ENCODE results near the gene KAT6B. TPM values are rescaled to one million over a fixed set of nuclear protein-coding genes. Genes with fewer than 3 reads are reported as not detected.

Gene KAT6B
- total and polyA plus RNA-seq, 4 donors: 5.0 to 161 (median 21.0) TPM

DNA sequence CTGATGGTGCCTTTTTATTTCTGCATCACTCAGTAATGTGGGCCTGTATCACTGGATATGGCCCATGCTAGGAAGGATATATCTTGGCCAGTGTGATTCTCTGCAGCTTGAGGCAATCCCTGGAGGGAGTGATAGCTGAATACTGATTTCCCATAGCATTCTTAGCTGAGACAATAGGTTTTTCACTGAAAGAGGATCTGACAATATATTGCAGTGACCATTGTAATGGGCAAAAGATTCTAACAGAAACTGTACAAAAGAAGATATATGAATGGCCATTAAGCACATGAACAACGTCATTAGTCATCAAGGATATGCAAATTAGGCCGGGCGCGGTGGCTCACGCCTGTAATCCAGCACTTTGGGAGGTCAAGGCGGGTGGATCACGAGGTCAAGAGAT is 117.8 kb downstream of the KAT6B start:
- no peaks in the 10 kb centered on the region for H3K27me3 ChIP-seq (ENCODE audit: control insufficient read depth in 3 of 3, insufficient read depth in 3 of 3, low read length in 2 of 3)
- WGBS, 2 donors: 96 to 98% methylated on average over 7 of the region's 7 CpGs
- TF ChIP-seq, protein P1, sequence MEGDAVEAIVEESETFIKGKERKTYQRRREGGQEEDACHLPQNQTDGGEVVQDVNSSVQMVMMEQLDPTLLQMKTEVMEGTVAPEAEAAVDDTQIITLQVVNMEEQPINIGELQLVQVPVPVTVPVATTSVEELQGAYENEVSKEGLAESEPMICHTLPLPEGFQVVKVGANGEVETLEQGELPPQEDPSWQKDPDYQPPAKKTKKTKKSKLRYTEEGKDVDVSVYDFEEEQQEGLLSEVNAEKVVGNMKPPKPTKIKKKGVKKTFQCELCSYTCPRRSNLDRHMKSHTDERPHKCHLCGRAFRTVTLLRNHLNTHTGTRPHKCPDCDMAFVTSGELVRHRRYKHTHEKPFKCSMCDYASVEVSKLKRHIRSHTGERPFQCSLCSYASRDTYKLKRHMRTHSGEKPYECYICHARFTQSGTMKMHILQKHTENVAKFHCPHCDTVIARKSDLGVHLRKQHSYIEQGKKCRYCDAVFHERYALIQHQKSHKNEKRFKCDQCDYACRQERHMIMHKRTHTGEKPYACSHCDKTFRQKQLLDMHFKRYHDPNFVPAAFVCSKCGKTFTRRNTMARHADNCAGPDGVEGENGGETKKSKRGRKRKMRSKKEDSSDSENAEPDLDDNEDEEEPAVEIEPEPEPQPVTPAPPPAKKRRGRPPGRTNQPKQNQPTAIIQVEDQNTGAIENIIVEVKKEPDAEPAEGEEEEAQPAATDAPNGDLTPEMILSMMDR (IDR thresholded peaks at IDR 0.05; ENCODE audit: control extremely low read depth, extremely low read depth): no peak
- H3K27ac ChIP-seq (ENCODE audit: low read depth in 1 of 2, low read length in 1 of 2): no peak overlapping the region
- H3K36me3 ChIP-seq (ENCODE audit: control insufficient read depth in 4 of 4, insufficient read depth in 4 of 4, low read length in 4 of 4): no peaks in the 10 kb centered on the region
- peaks cover 0 to 9% (median 5%) of the 10 kb centered on the region in 5 donors for H3K4me1 ChIP-seq (ENCODE audit: control insufficient read depth in 5 of 5, insufficient read depth in 5 of 5, low read length in 5 of 5)
- H3K9me3 ChIP-seq (ENCODE audit: control insufficient read depth in 4 of 4, insufficient read depth in 3 of 4, low read length in 3 of 4): no peaks in the 10 kb centered on the region
- DNase-seq (no peak), ATAC-seq (ENCODE audit: insufficient read depth, low FRiP score) (no peak)
- no peak overlapping the region for H3K4me3 ChIP-seq
- no peak overlapping the region for H3K9ac ChIP-seq (ENCODE audit: insufficient read depth in 1 of 2, low read length in 2 of 2)

DNA sequence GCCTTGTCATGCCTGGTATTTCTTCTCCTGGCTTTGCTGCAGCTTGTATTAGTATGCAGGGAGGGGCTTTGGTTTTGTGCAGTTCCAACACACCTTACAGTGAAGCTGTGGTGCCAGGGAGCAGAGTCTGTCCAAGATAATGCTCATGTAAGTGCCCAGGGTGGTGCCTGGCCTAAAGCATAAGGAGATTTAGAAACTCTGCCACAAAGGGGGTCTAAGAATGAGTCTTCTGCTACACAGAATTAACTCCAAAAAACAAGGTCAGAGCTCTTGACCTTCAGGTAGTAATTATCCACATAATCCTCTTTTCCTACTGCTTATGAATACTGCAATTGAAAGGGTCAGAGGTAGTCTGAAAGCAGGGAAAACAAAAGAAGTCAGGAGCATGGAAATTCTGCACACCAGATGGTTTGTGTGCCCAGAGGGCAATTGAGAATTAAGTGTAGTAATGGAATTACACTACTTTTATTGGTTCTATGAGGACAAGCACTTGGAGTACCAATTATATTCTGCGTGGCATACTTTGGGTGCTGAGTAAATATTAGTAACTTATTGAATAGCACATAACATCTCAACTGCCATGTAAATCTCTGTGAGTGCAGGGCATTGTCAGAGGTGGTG is 121.5 kb downstream of the KAT6B start:
- Histone ChIP-seq H3K27ac (ENCODE audit: low read depth in 1 of 2, low read length in 1 of 2) (no peak overlapping the region), H3K9me3 (ENCODE audit: control insufficient read depth in 4 of 4, insufficient read depth in 3 of 4, low read length in 3 of 4) (no peaks in the 10 kb centered on the region), H3K9ac (ENCODE audit: insufficient read depth in 1 of 2, low read length in 2 of 2) (no peak overlapping the region), H3K4me3 (no peak overlapping the region), H3K4me1 (ENCODE audit: control insufficient read depth in 5 of 5, insufficient read depth in 5 of 5, low read length in 5 of 5) (peaks cover 0 to 16% (median 10%) of the 10 kb centered on the region in 5 donors), H3K27me3 (ENCODE audit: control insufficient read depth in 3 of 3, insufficient read depth in 3 of 3, low read length in 2 of 3) (no peaks in the 10 kb centered on the region), H3K36me3 (ENCODE audit: control insufficient read depth in 4 of 4, insufficient read depth in 4 of 4, low read length in 4 of 4) (no peaks in the 10 kb centered on the region)
- WGBS, 2 donors: 71 to 87% methylated on average over 1 of the region's 1 CpG
- DNase-seq: no peak
- ATAC-seq (ENCODE audit: insufficient read depth, low FRiP score): peak; percentile 34
- TF ChIP-seq, protein P1 (IDR thresholded peaks at IDR 0.05; ENCODE audit: control extremely low read depth, extremely low read depth): no peak

DNA sequence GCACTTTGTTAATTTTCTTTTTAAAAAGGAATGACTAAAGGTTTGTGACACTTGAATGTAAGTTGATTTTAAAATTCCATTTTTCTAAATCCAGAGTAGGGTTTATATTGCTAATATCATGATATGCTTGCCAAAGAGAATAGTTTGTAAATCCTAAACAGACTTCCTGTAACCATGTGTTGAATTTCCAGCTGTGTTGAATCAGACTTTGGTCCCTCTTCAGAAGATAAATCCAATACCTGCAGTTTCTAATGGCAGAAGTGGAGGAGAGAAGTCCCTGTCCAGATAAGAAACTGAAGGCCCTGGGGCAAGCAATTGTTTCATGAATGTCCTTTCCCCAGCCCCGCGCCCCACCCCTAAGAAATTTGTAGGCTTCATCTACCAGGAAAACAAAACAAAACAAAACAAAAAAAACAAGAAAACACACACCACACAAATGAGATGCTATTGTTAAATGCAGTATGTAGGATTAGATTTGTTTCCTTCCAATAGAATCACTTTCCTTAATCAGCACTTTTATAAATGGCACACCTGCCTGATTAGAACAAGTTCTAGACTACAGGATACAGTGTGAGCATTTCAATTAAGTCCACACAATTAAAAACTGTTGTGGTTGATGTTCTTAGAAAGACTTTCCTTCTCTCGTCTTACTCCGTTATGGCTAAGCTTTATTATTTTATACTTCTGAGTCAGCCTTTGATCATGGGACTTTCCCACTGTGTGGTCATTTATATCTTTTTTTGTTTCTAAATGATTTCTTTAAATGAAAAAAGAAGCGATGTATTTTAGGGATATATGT is 122.8 kb downstream of the KAT6B start:
- Histone ChIP-seq H3K27ac (ENCODE audit: low read depth in 1 of 2, low read length in 1 of 2) (no peak overlapping the region), H3K9ac (ENCODE audit: insufficient read depth in 1 of 2, low read length in 2 of 2) (no peak overlapping the region), H3K27me3 (ENCODE audit: control insufficient read depth in 3 of 3, insufficient read depth in 3 of 3, low read length in 2 of 3) (no peaks in the 10 kb centered on the region), H3K36me3 (ENCODE audit: control insufficient read depth in 4 of 4, insufficient read depth in 4 of 4, low read length in 4 of 4) (no peaks in the 10 kb centered on the region), H3K4me1 (ENCODE audit: control insufficient read depth in 5 of 5, insufficient read depth in 5 of 5, low read length in 5 of 5) (peaks cover 0 to 16% (median 10%) of the 10 kb centered on the region in 5 donors), H3K9me3 (ENCODE audit: control insufficient read depth in 4 of 4, insufficient read depth in 3 of 4, low read length in 3 of 4) (no peaks in the 10 kb centered on the region), H3K4me3 (no peak overlapping the region)
- 76 to 79% methylated on average over 5 of the region's 5 CpGs for WGBS, 2 donors
- ATAC-seq (ENCODE audit: insufficient read depth, low FRiP score) (no peak), DNase-seq (no peak)
- TF ChIP-seq, protein P1 (IDR thresholded peaks at IDR 0.05; ENCODE audit: control extremely low read depth, extremely low read depth): no peak

All from lung (tissue), 12 donors.